GM12878 (cell line): Measurements from ENCODE around the gene KIFBP. TPM values are rescaled to one million over a fixed set of nuclear protein-coding genes. Genes with fewer than 3 reads are reported as not detected.

Experiments used
- CREB1 ChIP-seq: IDR thresholded peaks from 2 replicates; pipeline ENCODE4 v1.6.1; 2012; ENCODE audit warnings: low read depth, mild to moderate bottlenecking, inconsistent platforms
- ESRRA ChIP-seq: IDR thresholded peaks from 2 replicates; pipeline ENCODE4 v1.6.1; 2012; ENCODE audit warnings: mild to moderate bottlenecking, low read length, improper control_type of control experiment
- ETV6 ChIP-seq, 2 experiments: fragments of 450-650 bp in 1 of 2; IDR thresholded peaks in 1 of 2; conservative IDR thresholded peaks in 1 of 2; 2 replicates each; pipeline ENCODE4 v1.6.1; 2014; ENCODE audit warnings: antibody characterized with exemption in 1 of 2, borderline replicate concordance in 1 of 2, low read depth in 1 of 2, mild to moderate bottlenecking in 1 of 2, moderate library complexity in 1 of 2
- HDAC2 ChIP-seq: fragments of 200-600 bp; sonication (generic); IDR thresholded peaks from 2 replicates; pipeline ENCODE4 v1.6.1; 2017
- MEF2B ChIP-seq: fragments of 450-650 bp; IDR thresholded peaks from 2 replicates; pipeline ENCODE4 v1.6.1; 2018; ENCODE audit warnings: mild to moderate bottlenecking, moderate library complexity; ENCODE audit not compliant: partially characterized antibody, poor library complexity, severe bottlenecking
- MTA3 ChIP-seq: IDR thresholded peaks from 2 replicates; pipeline ENCODE4 v1.6.1; 2012; ENCODE audit warnings: low read length, inconsistent platforms, borderline replicate concordance
- NFYA ChIP-seq: IDR thresholded peaks from 2 replicates; pipeline ENCODE4 v1.6.1; 2011; ENCODE audit warnings: low read depth, mild to moderate bottlenecking, low read length, improper control_type of control experiment, borderline replicate concordance
- RFX5 ChIP-seq: IDR thresholded peaks from 2 replicates; pipeline ENCODE4 v1.6.1; 2011; ENCODE audit warnings: low read depth, low read length, improper control_type of control experiment
- SMARCA5 ChIP-seq: fragments of 450-650 bp; IDR thresholded peaks from 2 replicates; pipeline ENCODE4 v1.6.1; 2017; ENCODE audit warnings: mild to moderate bottlenecking
- SREBF1 ChIP-seq: IDR thresholded peaks from 2 replicates; pipeline ENCODE4 v1.6.1; 2012; ENCODE audit warnings: mild to moderate bottlenecking, low read length
- SUPT20H ChIP-seq: IDR thresholded peaks from 2 replicates; pipeline ENCODE4 v1.6.1; 2011; ENCODE audit warnings: low read depth, mild to moderate bottlenecking, low read length, moderate library complexity, borderline replicate concordance; ENCODE audit not compliant: control insufficient read depth
- TCF7 ChIP-seq: IDR thresholded peaks from 2 replicates; pipeline ENCODE4 v1.6.1; 2014; ENCODE audit warnings: antibody characterized with exemption, borderline replicate concordance
- ZNF622 ChIP-seq: fragments of 450-650 bp; IDR thresholded peaks from 2 replicates; pipeline ENCODE4 v1.6.1; 2017; ENCODE audit warnings: mild to moderate bottlenecking, inconsistent platforms
- polyA plus RNA-seq, 11 experiments: library from polyadenylated mRNA; depleted of rRNA in 4 of 11; unstranded in 6 of 11; stranded (reverse) in 5 of 11; fragments of >200 nt; fragmentation: Nextera tagmentation in 4 of 11; fragmentation: Illumina TruSeq in 1 of 11; extraction: Ambion mirVana in 4 of 11; extraction: Trizol in 1 of 11; gene quantifications; 1 replicate in 1 of 11; 2 replicates in 10 of 11; pipeline versions ENCODE4 v1.2.1 to v1.2.3, GENCODE V29; 2011 to 2016; ENCODE audit warnings: inconsistent platforms in 2 of 11, missing spikeins in 2 of 11, low read depth in 1 of 11
- total RNA-seq, 4 experiments: library from RNA; depleted of rRNA in 3 of 4; stranded (reverse); fragments of >200 nt in 3 of 4; fragmentation: Illumina TruSeq in 1 of 4; extraction: Trizol in 1 of 4; gene quantifications; 2 replicates each; pipeline versions ENCODE4 v1.2.1 to v1.2.3, GENCODE V29; 2013 to 2021
- TF ChIP-seq, protein P1 (sequence below): fragments of 450-650 bp; IDR thresholded peaks from 2 replicates; pipeline ENCODE4 v1.6.1; 2017; ENCODE audit warnings: mild to moderate bottlenecking, moderate library complexity
- TF ChIP-seq, protein P2 (sequence below): fragments of 450-650 bp; IDR thresholded peaks from 2 replicates; pipeline ENCODE4 v1.6.1; 2016; ENCODE audit warnings: mild to moderate bottlenecking
- TF ChIP-seq, protein P3 (sequence below): fragments of 450-650 bp; IDR thresholded peaks from 2 replicates; pipeline ENCODE4 v1.6.1; 2018; ENCODE audit warnings: mild to moderate bottlenecking, low read depth, moderate library complexity; ENCODE audit not compliant: partially characterized antibody
- TF ChIP-seq, protein P4 (sequence below): fragments of 450-650 bp; formaldehyde crosslinking; IDR thresholded peaks from 2 replicates; pipeline ENCODE4 v1.5.0; 2022; ENCODE audit warnings: mild to moderate bottlenecking, missing genetic modification characterization

KIFBP gene
- total and polyA plus RNA-seq, 10 of the 15 experiments (the other 5 are each of a cell fraction or from before 2014, with no cell fraction given), result 8.6 to 29.5 (median 18.7) TPM

DNA sequence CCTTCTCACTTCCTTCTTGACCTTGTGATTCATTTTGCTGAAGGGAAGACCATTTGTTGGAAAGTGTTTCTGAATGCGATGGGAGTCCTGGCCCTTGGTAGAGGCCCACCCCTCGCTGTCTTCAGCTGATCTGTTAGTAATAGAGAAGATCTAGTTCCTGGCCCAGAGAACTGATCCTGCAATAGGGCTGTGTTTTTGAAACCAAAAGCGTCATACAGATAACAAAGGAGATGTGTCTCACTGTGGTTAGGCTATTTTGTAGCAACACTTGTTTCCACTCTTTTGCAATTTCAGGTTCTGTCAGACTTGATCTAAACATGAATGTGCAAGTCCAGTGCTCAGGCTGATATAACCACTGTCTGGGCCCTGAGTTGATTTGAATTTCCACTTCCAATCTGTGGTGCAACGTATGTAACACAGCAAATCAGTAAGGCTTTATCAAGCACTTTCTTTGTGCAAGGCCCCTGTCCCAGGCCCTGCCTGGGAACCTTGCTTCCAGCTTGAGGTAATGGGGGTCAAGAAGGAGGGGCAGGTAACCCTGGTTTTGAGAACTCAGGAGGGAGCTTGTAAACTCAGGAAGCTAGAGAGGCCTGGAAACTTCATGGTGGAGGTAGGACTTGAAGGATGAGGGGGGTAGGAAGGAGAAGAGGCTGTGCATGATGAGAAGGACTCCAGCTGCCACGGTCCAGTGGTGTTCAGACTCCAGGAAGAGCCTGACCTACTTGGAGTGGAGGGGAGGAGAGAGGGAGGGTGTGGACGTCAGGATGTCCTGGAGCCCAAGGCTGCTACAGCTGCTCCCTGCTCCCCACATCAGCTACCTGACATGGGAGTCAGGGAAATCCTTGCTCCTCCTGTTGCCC lies 57.1 kb downstream of the KIFBP start (continued):
- TF ChIP-seq, protein P1, sequence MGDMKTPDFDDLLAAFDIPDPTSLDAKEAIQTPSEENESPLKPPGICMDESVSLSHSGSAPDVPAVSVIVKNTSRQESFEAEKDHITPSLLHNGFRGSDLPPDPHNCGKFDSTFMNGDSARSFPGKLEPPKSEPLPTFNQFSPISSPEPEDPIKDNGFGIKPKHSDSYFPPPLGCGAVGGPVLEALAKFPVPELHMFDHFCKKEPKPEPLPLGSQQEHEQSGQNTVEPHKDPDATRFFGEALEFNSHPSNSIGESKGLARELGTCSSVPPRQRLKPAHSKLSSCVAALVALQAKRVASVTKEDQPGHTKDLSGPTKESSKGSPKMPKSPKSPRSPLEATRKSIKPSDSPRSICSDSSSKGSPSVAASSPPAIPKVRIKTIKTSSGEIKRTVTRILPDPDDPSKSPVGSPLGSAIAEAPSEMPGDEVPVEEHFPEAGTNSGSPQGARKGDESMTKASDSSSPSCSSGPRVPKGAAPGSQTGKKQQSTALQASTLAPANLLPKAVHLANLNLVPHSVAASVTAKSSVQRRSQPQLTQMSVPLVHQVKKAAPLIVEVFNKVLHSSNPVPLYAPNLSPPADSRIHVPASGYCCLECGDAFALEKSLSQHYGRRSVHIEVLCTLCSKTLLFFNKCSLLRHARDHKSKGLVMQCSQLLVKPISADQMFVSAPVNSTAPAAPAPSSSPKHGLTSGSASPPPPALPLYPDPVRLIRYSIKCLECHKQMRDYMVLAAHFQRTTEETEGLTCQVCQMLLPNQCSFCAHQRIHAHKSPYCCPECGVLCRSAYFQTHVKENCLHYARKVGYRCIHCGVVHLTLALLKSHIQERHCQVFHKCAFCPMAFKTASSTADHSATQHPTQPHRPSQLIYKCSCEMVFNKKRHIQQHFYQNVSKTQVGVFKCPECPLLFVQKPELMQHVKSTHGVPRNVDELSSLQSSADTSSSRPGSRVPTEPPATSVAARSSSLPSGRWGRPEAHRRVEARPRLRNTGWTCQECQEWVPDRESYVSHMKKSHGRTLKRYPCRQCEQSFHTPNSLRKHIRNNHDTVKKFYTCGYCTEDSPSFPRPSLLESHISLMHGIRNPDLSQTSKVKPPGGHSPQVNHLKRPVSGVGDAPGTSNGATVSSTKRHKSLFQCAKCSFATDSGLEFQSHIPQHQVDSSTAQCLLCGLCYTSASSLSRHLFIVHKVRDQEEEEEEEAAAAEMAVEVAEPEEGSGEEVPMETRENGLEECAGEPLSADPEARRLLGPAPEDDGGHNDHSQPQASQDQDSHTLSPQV, result no peak; the same call in 1 of the 2 replicates
- TF ChIP-seq, protein P2, sequence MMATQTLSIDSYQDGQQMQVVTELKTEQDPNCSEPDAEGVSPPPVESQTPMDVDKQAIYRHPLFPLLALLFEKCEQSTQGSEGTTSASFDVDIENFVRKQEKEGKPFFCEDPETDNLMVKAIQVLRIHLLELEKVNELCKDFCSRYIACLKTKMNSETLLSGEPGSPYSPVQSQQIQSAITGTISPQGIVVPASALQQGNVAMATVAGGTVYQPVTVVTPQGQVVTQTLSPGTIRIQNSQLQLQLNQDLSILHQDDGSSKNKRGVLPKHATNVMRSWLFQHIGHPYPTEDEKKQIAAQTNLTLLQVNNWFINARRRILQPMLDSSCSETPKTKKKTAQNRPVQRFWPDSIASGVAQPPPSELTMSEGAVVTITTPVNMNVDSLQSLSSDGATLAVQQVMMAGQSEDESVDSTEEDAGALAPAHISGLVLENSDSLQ, result peak; percentile 53; the same call in 1 of the 2 replicates
- TF ChIP-seq HDAC2, result no peak
- TF ChIP-seq ETV6 (conservative IDR thresholded peaks at IDR 0.05 in 1 of 2, IDR thresholded peaks at IDR 0.05 in 1 of 2; ENCODE audit: borderline replicate concordance in 1 of 2, low read depth in 1 of 2), result peak in 1 of 2 experiments; percentile 54; a peak in 2 of 4 replicates
- TF ChIP-seq ZNF622, result no peak
- no peak for TF ChIP-seq RFX5
- TF ChIP-seq SMARCA5, result peak; percentile 77
- TF ChIP-seq, protein P3, sequence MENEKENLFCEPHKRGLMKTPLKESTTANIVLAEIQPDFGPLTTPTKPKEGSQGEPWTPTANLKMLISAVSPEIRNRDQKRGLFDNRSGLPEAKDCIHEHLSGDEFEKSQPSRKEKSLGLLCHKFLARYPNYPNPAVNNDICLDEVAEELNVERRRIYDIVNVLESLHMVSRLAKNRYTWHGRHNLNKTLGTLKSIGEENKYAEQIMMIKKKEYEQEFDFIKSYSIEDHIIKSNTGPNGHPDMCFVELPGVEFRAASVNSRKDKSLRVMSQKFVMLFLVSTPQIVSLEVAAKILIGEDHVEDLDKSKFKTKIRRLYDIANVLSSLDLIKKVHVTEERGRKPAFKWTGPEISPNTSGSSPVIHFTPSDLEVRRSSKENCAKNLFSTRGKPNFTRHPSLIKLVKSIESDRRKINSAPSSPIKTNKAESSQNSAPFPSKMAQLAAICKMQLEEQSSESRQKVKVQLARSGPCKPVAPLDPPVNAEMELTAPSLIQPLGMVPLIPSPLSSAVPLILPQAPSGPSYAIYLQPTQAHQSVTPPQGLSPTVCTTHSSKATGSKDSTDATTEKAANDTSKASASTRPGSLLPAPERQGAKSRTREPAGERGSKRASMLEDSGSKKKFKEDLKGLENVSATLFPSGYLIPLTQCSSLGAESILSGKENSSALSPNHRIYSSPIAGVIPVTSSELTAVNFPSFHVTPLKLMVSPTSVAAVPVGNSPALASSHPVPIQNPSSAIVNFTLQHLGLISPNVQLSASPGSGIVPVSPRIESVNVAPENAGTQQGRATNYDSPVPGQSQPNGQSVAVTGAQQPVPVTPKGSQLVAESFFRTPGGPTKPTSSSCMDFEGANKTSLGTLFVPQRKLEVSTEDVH, result no peak
- TF ChIP-seq MTA3, result peak; percentile 72; the same call in 1 of the 2 replicates
- TF ChIP-seq MEF2B, result peak; percentile 35
- no peak for TF ChIP-seq ESRRA
- TF ChIP-seq NFYA, result no peak
- no peak for TF ChIP-seq TCF7
- no peak for TF ChIP-seq SREBF1
- no peak for TF ChIP-seq SUPT20H
- peak; percentile 64 for TF ChIP-seq CREB1
- TF ChIP-seq, protein P4, sequence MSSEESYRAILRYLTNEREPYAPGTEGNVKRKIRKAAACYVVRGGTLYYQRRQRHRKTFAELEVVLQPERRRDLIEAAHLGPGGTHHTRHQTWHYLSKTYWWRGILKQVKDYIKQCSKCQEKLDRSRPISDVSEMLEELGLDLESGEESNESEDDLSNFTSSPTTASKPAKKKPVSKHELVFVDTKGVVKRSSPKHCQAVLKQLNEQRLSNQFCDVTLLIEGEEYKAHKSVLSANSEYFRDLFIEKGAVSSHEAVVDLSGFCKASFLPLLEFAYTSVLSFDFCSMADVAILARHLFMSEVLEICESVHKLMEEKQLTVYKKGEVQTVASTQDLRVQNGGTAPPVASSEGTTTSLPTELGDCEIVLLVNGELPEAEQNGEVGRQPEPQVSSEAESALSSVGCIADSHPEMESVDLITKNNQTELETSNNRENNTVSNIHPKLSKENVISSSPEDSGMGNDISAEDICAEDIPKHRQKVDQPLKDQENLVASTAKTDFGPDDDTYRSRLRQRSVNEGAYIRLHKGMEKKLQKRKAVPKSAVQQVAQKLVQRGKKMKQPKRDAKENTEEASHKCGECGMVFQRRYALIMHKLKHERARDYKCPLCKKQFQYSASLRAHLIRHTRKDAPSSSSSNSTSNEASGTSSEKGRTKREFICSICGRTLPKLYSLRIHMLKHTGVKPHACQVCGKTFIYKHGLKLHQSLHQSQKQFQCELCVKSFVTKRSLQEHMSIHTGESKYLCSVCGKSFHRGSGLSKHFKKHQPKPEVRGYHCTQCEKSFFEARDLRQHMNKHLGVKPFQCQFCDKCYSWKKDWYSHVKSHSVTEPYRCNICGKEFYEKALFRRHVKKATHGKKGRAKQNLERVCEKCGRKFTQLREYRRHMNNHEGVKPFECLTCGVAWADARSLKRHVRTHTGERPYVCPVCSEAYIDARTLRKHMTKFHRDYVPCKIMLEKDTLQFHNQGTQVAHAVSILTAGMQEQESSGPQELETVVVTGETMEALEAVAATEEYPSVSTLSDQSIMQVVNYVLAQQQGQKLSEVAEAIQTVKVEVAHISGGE (CRISPR knock-in tag), result no peak
